HAP-1 (cell line): ENCODE measurements around the gene FOXN4.

Source experiments
- DNase-seq, 2 experiments: peaks; one replicate each; pipeline ENCODE4 v3.0.0-alpha.2; 2016 to 2020; ENCODE audit warnings: low spot score in 2 of 2
- H3K27me3 ChIP-seq: fragments of 250-450 bp; sonication (Bioruptor Pico); 2 replicates; pipeline ENCODE4 v1.5.1; 2020; ENCODE audit warnings: low read depth, mild to moderate bottlenecking, moderate library complexity
- H3K36me3 ChIP-seq: fragments of 250-450 bp; sonication (Bioruptor Pico); replicated peaks from 2 replicates; pipeline ENCODE4 v1.5.1; 2020; ENCODE audit warnings: mild to moderate bottlenecking
- H3K4me1 ChIP-seq: fragments of 250-450 bp; sonication (Bioruptor Pico); 2 replicates; pipeline ENCODE4 v1.5.1; 2020; ENCODE audit warnings: mild to moderate bottlenecking
- H3K4me3 ChIP-seq: fragments of 250-450 bp; sonication (Bioruptor Pico); 2 replicates; pipeline ENCODE4 v1.5.1; 2020; ENCODE audit warnings: mild to moderate bottlenecking, moderate library complexity
- H3K9me3 ChIP-seq: fragments of 250-450 bp; sonication (Bioruptor Pico); 2 replicates; pipeline ENCODE4 v1.5.1; 2020; ENCODE audit warnings: mild to moderate bottlenecking, moderate library complexity
- in situ Hi-C: fragments of 300-500 bp; cut with MboI; formaldehyde crosslinking; loops from 3 replicates; pipeline ENCODE4 v1.14.3; 2020; ENCODE audit warnings: low sequenced_read_pairs, inconsistent platforms, mixed read lengths

FOXN4 gene, protein sequence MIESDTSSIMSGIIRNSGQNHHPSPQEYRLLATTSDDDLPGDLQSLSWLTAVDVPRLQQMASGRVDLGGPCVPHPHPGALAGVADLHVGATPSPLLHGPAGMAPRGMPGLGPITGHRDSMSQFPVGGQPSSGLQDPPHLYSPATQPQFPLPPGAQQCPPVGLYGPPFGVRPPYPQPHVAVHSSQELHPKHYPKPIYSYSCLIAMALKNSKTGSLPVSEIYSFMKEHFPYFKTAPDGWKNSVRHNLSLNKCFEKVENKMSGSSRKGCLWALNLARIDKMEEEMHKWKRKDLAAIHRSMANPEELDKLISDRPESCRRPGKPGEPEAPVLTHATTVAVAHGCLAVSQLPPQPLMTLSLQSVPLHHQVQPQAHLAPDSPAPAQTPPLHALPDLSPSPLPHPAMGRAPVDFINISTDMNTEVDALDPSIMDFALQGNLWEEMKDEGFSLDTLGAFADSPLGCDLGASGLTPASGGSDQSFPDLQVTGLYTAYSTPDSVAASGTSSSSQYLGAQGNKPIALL

DNA sequence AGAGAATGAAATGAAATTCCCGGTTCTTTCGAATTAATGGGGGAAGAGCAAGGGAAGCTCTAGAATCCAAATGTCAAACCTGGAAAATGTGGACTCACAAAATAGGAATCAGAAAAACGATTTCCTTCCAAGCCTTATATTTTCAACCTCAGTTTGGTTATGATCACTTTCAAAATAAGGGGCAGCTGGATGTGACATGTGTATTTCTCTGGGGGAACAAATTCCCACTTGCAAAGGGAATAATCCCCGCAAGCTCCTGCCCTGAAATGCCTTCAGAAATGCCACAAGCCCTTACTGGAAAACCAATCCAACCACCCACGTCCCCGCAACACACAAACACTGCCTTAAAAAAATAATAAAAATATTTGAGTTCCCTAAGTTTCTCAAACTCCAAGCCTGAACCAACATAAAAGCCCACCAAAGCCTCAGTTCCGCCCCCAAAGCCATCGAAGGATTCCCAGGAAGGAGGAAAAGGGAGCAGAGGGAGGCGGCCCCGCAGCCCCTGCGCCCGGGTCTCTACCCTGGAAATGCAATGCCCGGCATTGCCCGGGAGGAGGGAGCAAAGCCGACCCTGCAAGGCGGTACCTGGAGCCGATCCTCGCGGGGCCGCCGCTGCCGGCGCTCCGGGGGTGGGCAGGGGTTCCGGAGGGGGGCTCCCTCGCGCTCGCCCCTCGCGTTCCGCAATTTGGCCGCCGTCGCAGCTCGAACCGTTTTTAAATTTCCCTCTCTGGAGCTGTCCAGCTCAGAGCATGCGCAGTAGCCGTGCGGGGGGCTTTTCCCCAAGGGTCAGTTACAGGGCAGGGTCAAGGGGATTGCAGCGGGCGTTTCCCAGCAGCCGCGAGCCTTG is at the start of gene FOXN4:
Gene FOXN4 (minus strand): TSS at position 751 of the 847 bp plus-strand sequence. CDS start 963 bp downstream, outside the sequence.
- in situ Hi-C loops: no loop called here
- H3K4me3 ChIP-seq: peak within 1 kb of the TSS; percentile 32
- H3K9me3 ChIP-seq: no peaks in the 10 kb centered on the region
- H3K27me3 ChIP-seq: 0 out of 2 replicates have a peak, but pooled peaks cover 3% of the 10 kb centered on the region
- DNase-seq: peak in 1 of 2 experiments; percentile 57
- no peaks in the 10 kb centered on the region for H3K36me3 ChIP-seq
- H3K4me1 ChIP-seq: peaks cover 3% of the 10 kb centered on the region; the same call in 1 of the 2 replicates

DNA sequence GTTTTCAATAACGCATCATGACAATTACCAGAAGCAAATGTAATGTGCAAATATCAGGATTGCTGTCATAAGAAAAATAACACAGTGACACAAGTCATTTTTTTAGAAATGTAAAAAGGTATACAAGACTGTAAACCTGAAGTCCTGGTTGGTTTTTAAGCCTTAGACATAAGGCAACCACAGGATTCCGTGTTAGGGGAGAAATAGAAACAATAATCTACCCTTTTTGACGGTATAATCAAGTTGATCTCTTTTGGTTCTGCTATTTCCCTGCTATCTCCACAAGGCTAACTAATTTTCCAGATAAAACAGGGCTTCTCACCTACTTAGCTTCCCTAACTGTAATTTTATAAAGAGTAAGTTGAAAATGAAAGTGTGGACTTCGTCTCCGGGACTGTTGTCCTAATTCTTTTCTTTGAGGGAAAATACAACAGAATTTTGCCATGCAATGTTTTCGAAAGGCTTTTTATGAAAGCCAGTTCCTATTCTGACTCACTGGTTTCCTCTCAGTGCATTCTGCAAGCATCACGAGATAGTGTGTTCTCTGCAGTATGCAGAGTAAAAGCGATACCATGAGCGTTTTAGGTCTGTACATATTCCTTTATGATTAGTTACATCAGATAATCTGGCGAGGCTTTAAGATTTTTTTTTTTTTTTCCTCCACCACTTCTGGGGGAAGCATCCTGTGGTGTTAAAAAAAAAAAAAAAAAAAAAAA is 49.2 kb upstream of the FOXN4 start:
- no peaks in the 10 kb centered on the region for H3K36me3 ChIP-seq
- in situ Hi-C loops: no loop called here
- peaks cover 11% of the 10 kb centered on the region for H3K4me1 ChIP-seq
- H3K27me3 ChIP-seq: peaks cover 13% of the 10 kb centered on the region; the same call in 1 of the 2 replicates
- H3K4me3 ChIP-seq: no peak overlapping the region
- no peaks in the 10 kb centered on the region for H3K9me3 ChIP-seq
- no peak for DNase-seq

DNA sequence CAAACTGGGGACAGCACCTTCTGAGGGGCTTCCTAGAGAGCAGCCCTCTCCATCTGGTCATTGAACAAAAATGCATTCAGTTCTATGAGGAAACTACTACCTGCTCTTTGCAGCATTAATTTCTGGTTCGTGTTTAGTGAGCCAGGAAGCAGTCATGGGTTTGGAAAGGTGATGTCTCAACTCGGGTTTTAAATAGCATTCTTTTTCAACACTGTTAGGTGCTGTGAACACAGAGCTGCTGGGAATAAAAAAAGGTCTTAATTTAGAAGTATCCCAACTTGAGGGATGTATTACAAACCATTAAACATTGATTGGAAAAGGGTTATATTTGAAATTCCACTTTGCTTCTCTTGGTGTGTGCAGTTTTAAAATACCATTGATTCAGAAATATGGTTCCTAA is 47.9 kb upstream of the FOXN4 start:
- no peak overlapping the region for H3K4me3 ChIP-seq
- H3K9me3 ChIP-seq: no peaks in the 10 kb centered on the region
- no peaks in the 10 kb centered on the region for H3K36me3 ChIP-seq
- peaks cover 15% of the 10 kb centered on the region for H3K27me3 ChIP-seq
- in situ Hi-C loops: no loop called here
- H3K4me1 ChIP-seq: peaks cover 11% of the 10 kb centered on the region
- DNase-seq: no peak

DNA sequence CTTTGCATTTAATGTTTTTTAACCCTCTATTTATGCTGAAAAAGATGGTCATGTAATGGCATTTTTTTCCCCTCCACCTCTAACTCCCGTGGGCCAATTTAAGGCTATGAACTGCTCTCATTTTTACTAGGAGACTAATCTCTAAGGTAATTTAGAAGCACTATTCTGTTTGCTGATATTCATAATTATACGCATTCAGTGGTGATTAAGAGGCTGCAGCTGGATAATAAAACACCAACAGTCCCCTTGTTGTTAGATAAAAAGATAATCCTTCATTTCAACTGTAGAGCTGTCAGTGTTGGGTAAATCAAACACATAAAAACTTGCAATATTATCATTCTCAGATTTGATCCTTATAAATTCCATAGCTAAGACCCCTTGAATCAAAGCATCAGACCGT is 47.5 kb upstream of the FOXN4 start:
- in situ Hi-C loops: no loop called here
- Histone ChIP-seq H3K27me3 (peaks cover 20% of the 10 kb centered on the region), H3K4me3 (no peak overlapping the region), H3K36me3 (no peaks in the 10 kb centered on the region), H3K9me3 (no peaks in the 10 kb centered on the region), H3K4me1 (peaks cover 11% of the 10 kb centered on the region)
- peak in 1 of 2 experiments; percentile 56 for DNase-seq

DNA sequence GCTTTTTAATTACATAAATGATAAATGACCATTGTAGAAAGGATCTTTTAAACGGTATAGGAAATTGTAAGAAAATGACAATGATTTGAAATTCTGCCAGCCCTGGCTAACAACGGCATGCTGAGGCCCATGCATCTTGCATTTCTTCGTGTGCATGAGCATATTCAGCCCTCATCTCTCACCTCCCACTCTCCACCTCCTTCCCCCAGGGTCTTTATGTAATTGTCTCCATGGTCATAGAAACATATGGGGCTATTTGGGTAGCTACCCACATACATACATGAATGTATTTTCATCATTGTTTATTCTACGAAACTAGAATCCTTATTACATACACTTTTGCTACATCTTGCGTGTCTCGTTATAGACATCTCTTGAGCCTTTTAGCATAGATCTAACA is 43.1 kb upstream of the FOXN4 start:
- no peak for DNase-seq
- H3K36me3 ChIP-seq: no peaks in the 10 kb centered on the region
- H3K4me3 ChIP-seq: no peak overlapping the region
- no peaks in the 10 kb centered on the region for H3K9me3 ChIP-seq
- H3K4me1 ChIP-seq: peaks cover 10% of the 10 kb centered on the region
- in situ Hi-C loops: no loop called here
- peaks cover 12% of the 10 kb centered on the region for H3K27me3 ChIP-seq

DNA sequence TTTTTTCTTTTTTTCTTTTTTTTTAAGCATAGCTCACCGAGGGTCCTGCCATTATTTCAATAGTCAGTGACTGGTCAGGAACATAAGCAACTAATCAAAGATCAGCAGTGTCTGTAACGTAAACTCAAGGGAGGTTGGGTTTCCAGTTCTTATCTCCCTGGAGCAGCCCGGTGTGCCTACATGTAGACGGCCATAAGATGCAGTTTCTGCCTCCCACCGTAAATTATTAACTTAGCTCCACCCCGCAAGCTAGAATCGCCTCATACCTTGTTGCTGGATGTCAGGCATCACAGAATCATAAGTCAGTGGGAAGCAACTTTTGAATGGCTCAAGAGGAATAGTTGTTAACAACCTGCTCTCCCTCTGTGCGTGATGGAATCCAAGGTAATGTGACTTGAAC is 38.5 kb upstream of the FOXN4 start, which contains the start of gene MYO1H:
Gene MYO1H (plus strand): TSS at position 312 of the 400 bp plus-strand sequence. CDS start 61 bp downstream, at position 373.
- H3K9me3 ChIP-seq: no peaks in the 10 kb centered on the region
- no peak for DNase-seq
- H3K36me3 ChIP-seq: no peaks in the 10 kb centered on the region
- H3K4me1 ChIP-seq: no peaks in the 10 kb centered on the region
- no peak within 1 kb of the TSS for H3K4me3 ChIP-seq
- peaks cover 12% of the 10 kb centered on the region for H3K27me3 ChIP-seq
- in situ Hi-C loops: no loop called here

DNA sequence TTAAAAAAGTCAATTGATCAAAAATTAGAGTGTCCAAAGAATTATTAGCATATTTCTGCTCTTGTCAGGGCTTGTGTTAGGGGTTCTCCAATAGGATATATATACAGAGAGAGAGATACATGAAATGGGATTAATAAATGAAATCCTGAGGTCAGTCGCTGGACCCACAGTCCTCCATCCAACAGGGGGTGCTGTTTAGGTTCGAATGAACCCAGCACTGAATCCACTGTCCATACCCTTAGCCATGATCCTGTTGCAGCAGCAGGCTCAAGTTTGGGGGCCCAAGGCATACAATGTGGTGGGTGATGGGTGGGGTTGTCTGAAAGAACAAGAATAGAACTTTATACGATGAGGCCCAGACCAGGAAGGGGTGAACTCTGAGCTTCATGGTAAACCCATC is 37.8 kb upstream of the FOXN4 start:
- Histone ChIP-seq H3K36me3 (no peaks in the 10 kb centered on the region), H3K9me3 (no peaks in the 10 kb centered on the region), H3K4me3 (no peak overlapping the region), H3K4me1 (no peaks in the 10 kb centered on the region), H3K27me3 (peaks cover 8% of the 10 kb centered on the region)
- in situ Hi-C loops: no loop called here
- peak in 1 of 2 experiments; percentile 20 for DNase-seq

DNA sequence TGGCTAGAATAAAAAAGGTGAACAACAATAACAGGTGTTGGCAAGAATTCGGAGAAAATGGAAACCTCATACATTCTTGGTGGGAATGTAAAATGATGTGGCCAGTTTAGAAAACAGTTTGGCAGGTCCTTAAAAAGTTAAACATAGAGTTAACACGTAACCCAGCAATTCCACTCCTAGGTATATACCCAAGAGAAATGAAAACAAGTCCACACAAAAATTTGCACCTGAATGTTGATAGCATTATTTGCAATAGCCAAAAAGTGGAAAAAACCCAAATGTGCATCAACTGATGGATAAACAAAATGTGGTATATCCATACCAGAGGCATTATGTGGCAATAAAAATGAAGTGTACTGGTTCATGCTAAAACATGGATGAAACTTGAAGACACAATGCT is 36.3 kb upstream of the FOXN4 start:
- H3K36me3 ChIP-seq: no peaks in the 10 kb centered on the region
- in situ Hi-C loops: no loop called here
- DNase-seq: no peak
- no peaks in the 10 kb centered on the region for H3K4me1 ChIP-seq
- peaks cover 5% of the 10 kb centered on the region for H3K27me3 ChIP-seq
- H3K9me3 ChIP-seq: no peaks in the 10 kb centered on the region
- H3K4me3 ChIP-seq: no peak overlapping the region

DNA sequence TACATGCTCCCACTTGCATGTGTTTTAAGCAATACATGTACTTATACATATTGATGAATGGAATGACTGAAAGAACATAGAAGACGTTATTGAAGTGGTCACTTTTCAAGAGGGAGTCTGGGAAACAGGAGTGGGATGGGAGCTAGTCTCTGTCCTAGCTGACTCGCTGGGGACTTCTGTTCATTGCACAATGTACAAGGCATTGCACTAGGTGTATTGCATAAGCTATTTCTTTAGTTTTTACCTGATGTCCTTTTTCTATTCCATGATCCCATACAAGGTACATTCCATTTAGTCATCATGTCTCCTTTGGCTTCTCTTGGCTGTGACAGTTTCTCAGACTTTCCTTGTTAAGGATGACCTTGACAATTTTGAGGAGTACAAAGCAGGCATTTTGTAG is 34.6 kb upstream of the FOXN4 start:
- DNase-seq: no peak
- no peaks in the 10 kb centered on the region for H3K4me1 ChIP-seq
- H3K27me3 ChIP-seq: peaks cover 5% of the 10 kb centered on the region
- no peaks in the 10 kb centered on the region for H3K9me3 ChIP-seq
- no peaks in the 10 kb centered on the region for H3K36me3 ChIP-seq
- H3K4me3 ChIP-seq: no peak overlapping the region
- in situ Hi-C loops: no loop called here

DNA sequence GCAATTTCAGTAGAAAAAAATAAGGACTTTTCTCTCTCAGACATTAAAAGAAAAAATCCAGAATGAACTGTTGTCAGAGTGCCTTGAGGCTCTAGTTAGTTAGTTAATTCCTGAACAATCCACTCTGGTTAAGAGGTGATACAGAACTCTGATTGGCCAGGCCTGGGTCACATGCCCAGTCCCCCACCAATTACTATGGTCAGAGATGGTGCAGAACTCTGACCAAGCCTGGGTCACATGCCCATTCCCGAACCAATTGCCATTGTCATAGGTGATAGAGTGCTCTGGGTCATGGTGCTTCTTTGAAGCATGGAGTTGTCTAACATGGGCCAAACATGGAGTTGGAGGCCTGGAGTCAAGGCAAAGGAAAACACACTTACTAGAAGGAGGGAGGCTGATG is 27.5 kb upstream of the FOXN4 start:
- no peaks in the 10 kb centered on the region for H3K4me1 ChIP-seq
- no peaks in the 10 kb centered on the region for H3K9me3 ChIP-seq
- no peaks in the 10 kb centered on the region for H3K27me3 ChIP-seq
- H3K36me3 ChIP-seq: no peaks in the 10 kb centered on the region
- in situ Hi-C loops: no loop called here
- DNase-seq: no peak
- H3K4me3 ChIP-seq: no peak overlapping the region

DNA sequence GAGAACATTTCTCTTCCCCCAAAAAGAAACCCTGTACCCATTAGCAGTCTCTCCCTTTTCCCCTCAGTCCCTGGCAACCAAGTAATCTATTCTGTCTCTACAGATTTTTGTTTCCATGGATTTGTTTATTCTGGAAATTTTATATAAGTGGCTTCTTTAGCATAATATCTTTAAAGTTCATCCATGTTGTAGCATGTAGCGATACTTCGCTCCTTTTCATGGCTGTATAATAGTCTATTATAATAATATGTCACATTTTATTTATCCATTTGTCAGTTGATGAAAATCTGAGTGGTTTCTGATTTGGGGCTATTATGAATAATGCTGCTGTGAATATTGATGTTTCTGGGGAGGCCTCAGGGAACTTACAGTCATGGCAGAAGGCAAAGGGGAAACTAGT is 25.8 kb upstream of the FOXN4 start:
- Histone ChIP-seq H3K4me3 (no peak overlapping the region), H3K9me3 (no peaks in the 10 kb centered on the region), H3K36me3 (no peaks in the 10 kb centered on the region), H3K4me1 (no peaks in the 10 kb centered on the region), H3K27me3 (no peaks in the 10 kb centered on the region)
- in situ Hi-C loops: no loop called here
- no peak for DNase-seq

DNA sequence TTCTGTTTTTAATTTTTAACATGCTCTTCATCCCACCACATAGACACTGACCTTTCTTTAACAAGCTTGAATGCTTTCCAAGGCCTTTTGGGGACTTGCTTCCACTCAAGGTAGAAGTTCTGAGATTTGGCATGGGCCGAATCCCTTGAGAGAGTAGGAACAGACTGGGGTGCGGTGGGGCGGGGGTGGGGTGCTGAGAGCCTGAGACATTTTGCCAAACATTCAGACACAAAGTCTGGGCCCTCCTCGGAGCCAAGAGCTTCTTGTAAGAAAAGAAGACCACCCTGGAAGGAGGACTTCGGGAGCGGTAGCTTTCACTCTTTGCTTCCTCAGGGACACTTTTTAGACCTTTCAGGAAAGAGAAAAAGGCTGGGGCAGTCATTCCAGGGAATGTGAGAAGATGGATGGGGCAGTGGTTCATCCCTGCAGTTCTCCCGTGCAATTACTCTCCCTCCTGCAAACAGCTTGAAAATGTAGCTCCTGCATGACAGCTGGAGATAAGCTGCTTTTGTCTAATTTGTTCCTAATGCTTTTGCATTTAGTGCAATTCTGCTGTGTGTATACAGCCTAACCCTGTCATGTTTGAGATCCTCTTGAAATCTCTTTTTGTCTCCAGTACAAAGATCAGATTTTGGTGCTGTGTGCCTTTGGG is 22.3 kb upstream of the FOXN4 start:
- Histone ChIP-seq H3K36me3 (no peaks in the 10 kb centered on the region), H3K4me3 (no peak overlapping the region), H3K27me3 (no peaks in the 10 kb centered on the region), H3K4me1 (no peaks in the 10 kb centered on the region), H3K9me3 (no peaks in the 10 kb centered on the region)
- DNase-seq: no peak
- in situ Hi-C loops: no loop called here
